Retina (tissue), 1 donor: ENCODE results near the gene NIBAN1.

Experiments used
- DNase-seq: peaks from one replicate; pipeline ENCODE4 v3.0.0-alpha.2; 2016

Gene NIBAN1

DNA sequence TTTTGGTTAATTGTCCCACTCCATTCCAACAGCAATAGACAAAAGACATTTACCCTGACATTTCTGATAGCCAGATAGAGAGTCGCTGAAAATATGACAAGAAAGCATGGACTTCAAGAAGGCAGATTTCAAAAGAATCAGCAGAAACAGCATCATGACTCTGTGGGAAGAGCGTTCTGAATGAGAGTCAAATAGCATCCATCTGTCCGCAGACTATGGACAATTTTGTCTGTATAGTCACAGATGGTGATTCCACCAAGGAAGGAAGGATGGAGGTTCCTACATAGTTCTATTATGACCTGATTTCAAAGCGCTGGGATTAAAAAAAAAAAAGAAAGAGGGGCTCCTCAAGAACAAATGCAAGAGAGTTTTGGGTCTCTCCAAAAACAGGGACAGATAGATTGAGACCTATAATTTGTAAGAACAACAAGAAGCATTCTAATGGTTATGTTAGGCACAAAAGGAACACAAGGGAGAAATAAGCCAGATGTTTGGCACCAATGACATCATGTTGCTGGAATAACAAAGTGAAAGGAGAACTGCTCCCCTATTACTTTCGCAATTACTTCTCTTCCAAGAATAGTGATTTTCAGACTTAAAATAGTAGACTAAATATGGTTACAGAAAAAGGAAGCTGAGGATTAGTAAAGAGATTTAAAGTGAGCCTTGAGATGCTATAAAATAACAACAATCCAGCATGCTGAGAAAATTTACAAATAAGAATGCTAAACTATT lies 28.5 kb downstream of the NIBAN1 start:
- DNase-seq = no peak

DNA sequence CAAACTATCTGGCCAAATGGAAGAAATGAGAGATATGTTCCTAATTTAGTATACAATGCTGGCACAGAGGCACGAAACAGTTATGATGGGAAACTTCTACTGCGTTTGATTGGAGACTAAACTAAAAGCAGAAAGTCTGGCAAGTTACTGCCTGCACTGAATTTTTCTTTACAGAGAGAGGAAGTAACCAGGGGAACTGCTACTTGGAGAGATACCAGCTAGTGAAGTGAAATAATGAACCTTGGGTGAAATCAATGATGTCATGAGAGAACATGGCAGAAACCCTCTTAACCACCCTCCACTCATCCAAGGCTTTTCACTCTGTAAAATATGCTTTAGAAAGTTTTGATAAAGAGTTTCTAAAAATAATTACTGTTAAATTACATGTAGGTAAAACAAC lies 29.3 kb downstream of the NIBAN1 start:
- no peak for DNase-seq

DNA sequence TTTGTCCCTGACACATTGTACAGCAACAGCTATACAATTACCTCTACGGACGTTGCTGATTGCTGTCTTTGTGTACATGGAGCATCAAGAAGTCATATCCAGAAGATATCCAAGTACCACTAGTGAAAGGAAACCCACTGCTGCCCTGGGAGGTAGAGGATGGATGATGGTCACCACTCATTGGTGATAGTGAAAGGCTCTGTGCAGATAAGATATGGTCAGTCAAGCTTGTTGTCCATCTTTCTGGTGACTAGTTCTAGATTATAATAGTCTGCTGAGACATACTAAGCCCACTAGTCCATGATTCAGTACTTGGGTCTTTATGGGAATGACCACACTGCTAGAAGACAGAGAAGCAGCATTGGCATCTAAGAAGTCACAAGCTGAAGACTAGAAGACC lies 30.3 kb downstream of the NIBAN1 start:
- no peak for DNase-seq

DNA sequence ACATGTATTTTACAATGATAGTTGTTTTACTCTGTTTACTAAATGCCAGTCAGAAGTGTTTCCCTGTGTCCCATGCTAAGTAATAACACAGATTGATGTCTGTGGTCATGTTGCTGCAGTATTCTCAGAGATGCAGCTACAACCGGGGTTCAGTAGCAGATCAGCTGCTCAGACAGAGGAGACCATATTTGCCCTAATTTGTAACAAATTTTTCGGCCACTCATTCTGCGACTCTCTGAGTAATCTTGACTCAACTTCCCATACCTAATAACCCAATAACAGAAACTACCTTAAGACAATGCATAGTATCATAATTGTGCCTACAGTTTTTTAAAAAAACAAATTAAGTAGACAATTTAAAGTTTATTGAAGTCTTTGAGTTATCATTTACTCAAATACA lies 32.6 kb downstream of the NIBAN1 start:
- DNase-seq = no peak

DNA sequence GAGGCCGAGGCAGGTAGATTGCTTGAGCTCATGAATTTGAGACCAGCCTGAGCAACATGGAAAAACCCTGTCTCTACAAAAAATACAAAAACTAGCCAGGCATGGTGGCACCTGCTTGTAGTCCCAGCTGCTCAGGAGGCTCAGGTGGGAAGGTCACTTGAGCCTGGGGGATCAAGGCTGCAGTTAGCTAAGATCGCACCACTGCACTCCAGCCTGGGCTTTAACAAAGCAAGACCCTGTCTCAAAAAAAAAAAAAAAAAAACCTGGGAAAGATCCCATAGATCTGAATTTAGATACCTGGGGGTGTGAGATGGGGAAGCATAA lies 32.9 kb downstream of the NIBAN1 start:
- no peak for DNase-seq

GRCh38 chr1:184940694-184941409 lies 33.5 kb downstream of the NIBAN1 start:
- DNase-seq = no peak

GRCh38 chr1:184940226-184940625 lies 34.1 kb downstream of the NIBAN1 start:
- DNase-seq = no peak

DNA sequence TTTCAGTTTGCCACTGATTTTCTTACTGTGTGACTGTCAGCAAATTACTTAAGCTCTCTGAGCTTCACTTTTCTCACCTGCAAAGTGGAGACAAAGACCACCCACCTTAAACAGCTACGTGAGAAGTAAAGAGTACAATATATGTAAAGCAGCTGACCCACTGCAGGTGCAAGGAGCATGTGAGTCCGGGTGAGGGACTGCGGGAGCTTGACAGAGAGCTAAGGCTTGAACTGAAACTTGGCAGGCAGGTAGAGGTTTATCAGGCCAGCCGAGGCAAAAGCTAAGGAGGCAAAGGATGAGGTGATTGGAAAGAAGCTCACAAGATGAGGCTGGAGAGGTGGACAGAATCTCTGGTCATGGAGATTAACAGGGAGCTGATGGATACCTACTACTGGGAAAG lies 36.6 kb downstream of the NIBAN1 start:
- DNase-seq = no peak

DNA sequence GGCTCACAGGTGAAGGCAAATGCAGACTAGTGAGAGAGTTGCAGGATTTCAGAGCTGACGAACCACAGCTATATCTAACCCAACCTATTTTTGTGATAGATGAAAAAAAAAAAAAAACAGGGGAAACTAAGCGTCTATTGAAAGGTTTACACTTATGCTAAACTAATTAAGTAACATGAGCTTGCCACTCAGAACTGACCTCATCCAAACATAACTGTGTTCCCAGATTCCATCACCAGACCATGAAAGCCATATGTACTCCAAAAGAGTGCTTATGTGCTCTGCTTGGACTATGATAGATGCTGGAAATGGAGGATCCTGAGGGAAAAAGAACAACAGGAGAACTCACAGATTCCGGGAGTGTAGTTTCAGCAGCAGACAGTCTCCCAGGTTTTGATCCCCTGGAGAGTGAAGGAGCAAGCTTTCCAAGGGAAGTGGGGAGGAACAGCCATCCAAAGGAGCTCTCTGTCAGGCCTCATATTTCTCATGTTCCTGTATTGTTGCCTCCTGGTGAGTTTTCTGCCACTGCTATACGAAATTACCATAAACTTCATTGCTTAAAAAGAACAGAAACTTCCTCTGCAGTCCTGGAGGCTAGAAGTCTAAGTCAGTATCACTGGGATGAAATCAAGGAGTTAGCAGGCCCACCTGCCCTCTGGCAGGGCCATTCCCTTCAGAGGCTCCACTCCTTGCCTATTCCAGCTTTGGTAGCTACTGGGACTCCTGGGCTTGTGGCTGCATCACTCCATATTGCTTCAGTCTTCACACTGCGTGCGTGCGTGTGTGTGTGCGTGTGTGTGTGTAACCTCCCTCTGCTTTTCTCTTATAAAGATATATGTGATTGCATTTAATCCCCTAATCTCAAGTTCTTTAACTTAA lies 38.1 kb downstream of the NIBAN1 start:
- no peak for DNase-seq

DNA sequence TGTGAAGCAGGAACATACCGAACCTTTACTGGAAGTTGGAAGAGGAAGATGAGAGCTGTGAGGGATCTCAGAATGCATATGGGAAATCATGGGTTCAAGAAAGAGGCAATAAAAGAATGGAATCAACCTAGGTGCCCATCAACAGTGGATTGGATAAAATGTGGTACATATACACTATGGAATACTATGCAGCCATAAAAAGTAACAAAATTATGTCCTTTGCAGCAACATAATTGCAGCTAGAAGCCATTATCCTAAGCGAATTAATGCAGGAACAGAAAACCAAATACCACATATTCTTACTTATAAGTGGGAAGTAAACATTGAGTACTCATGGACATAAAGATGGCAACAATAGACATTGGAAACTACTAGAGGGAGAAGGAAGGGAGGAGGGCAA lies 40.4 kb downstream of the NIBAN1 start:
- no peak for DNase-seq

- no peak for DNase-seq
These were observed 42.0 kb downstream of the NIBAN1 start for GRCh38 chr1:184932319-184932718.

DNA sequence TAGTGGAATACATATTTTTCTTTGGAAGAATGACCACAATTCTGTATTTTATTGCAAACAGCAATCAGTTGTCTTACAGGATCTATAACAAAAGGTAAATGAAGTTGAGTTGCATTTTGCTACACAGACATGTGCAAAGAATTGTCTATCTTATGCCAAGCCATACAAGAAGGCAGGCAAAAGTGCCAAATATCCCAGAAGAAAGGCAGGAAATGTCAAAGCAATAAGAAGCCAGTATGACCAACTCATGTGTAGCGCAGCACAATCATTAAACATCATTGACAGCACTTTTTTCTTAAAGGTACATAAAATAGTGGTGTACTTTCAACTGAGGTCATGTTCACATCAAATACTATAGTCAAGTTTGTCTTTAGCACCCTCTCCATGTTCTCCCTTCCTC lies 42.7 kb downstream of the NIBAN1 start:
- DNase-seq = no peak

GRCh38 chr1:184930645-184931044 lies 43.7 kb downstream of the NIBAN1 start:
- DNase-seq = no peak

- no peak for DNase-seq
These were observed 44.1 kb downstream of the NIBAN1 start for GRCh38 chr1:184930232-184930631.

- DNase-seq = no peak
These were observed 44.6 kb downstream of the NIBAN1 start for GRCh38 chr1:184929711-184930202.

DNA sequence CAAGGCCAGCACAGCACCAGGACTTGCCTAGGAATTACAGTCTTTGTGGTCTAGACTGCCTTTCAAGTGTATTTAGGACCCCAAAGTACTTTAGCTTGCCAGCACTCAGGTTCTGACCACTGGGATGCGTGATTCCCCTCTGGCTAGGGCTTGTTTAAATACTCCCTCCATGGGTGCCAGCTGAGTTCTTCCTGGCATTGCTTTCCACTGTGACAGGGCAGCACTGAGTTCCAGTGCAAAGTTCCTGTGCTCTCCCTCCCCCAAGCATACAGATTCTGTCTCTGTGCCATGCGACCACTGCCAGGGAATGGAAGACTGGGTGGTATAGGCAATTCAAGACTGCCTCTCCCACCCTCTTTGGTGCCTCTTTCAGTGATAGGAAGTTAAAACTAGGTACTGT lies 45.9 kb downstream of the NIBAN1 start:
- DNase-seq = no peak
